Measurements from ENCODE around the gene MOCS2.

MOCS2 gene

GRCh38 chr5:53083927-53084326 is 25.6 kb downstream of the MOCS2 start:
- H3K4me3 ChIP-seq (ENCODE audit: low read depth in 1 of 5, low read length in 5 of 5), result no peak overlapping the region
- no peaks in the 10 kb centered on the region for H3K4me1 ChIP-seq (ENCODE audit: control insufficient read depth in 5 of 5, insufficient read depth in 5 of 5, low read length in 5 of 5)
- no peaks in the 10 kb centered on the region for H3K27me3 ChIP-seq (ENCODE audit: control insufficient read depth in 5 of 5, insufficient read depth in 4 of 5, low read length in 5 of 5)
- H3K27ac ChIP-seq (ENCODE audit: low read depth, low read length), result no peak overlapping the region
- H3K36me3 ChIP-seq (ENCODE audit: control insufficient read depth in 5 of 5, insufficient read depth in 5 of 5, low read length in 5 of 5), result no peaks in the 10 kb centered on the region
- no peak overlapping the region for H3K9ac ChIP-seq (ENCODE audit: low read length in 5 of 5)
- H3K9me3 ChIP-seq (ENCODE audit: control insufficient read depth in 5 of 5, low read length in 5 of 5), result no peaks in the 10 kb centered on the region

GRCh38 chr5:53080271-53080670 is 29.3 kb downstream of the MOCS2 start:
- no peaks in the 10 kb centered on the region for H3K4me1 ChIP-seq (ENCODE audit: control insufficient read depth in 5 of 5, insufficient read depth in 5 of 5, low read length in 5 of 5)
- H3K36me3 ChIP-seq (ENCODE audit: control insufficient read depth in 5 of 5, insufficient read depth in 5 of 5, low read length in 5 of 5), result peaks cover 0 to 5% (median 0%) of the 10 kb centered on the region in 5 donors
- H3K9ac ChIP-seq (ENCODE audit: low read length in 5 of 5), result no peak overlapping the region
- no peaks in the 10 kb centered on the region for H3K27me3 ChIP-seq (ENCODE audit: control insufficient read depth in 5 of 5, insufficient read depth in 4 of 5, low read length in 5 of 5)
- H3K4me3 ChIP-seq (ENCODE audit: low read depth in 1 of 5, low read length in 5 of 5), result no peak overlapping the region
- H3K9me3 ChIP-seq (ENCODE audit: control insufficient read depth in 5 of 5, low read length in 5 of 5), result no peaks in the 10 kb centered on the region
- no peak overlapping the region for H3K27ac ChIP-seq (ENCODE audit: low read depth, low read length)

- Histone ChIP-seq H3K27me3 (ENCODE audit: control insufficient read depth in 5 of 5, insufficient read depth in 4 of 5, low read length in 5 of 5) (peaks cover 0 to 5% (median 0%) of the 10 kb centered on the region in 5 donors), H3K9me3 (ENCODE audit: control insufficient read depth in 5 of 5, low read length in 5 of 5) (no peaks in the 10 kb centered on the region), H3K4me3 (ENCODE audit: low read depth in 1 of 5, low read length in 5 of 5) (no peak overlapping the region), H3K9ac (ENCODE audit: low read length in 5 of 5) (no peak overlapping the region), H3K27ac (ENCODE audit: low read depth, low read length) (no peak overlapping the region), H3K4me1 (ENCODE audit: control insufficient read depth in 5 of 5, insufficient read depth in 5 of 5, low read length in 5 of 5) (no peaks in the 10 kb centered on the region), H3K36me3 (ENCODE audit: control insufficient read depth in 5 of 5, insufficient read depth in 5 of 5, low read length in 5 of 5) (peaks cover 0 to 8% (median 0%) of the 10 kb centered on the region in 5 donors)
These were observed 33.5 kb downstream of the MOCS2 start for GRCh38 chr5:53076014-53076583.

- H3K9ac ChIP-seq (ENCODE audit: low read length in 5 of 5), result no peak overlapping the region
- H3K27me3 ChIP-seq (ENCODE audit: control insufficient read depth in 5 of 5, insufficient read depth in 4 of 5, low read length in 5 of 5), result peaks cover 0 to 5% (median 0%) of the 10 kb centered on the region in 5 donors
- H3K9me3 ChIP-seq (ENCODE audit: control insufficient read depth in 5 of 5, low read length in 5 of 5), result no peaks in the 10 kb centered on the region
- no peaks in the 10 kb centered on the region for H3K4me1 ChIP-seq (ENCODE audit: control insufficient read depth in 5 of 5, insufficient read depth in 5 of 5, low read length in 5 of 5)
- H3K27ac ChIP-seq (ENCODE audit: low read depth, low read length), result no peak overlapping the region
- peaks cover 0 to 8% (median 0%) of the 10 kb centered on the region in 5 donors for H3K36me3 ChIP-seq (ENCODE audit: control insufficient read depth in 5 of 5, insufficient read depth in 5 of 5, low read length in 5 of 5)
- no peak overlapping the region for H3K4me3 ChIP-seq (ENCODE audit: low read depth in 1 of 5, low read length in 5 of 5)
These were observed 36.2 kb downstream of the MOCS2 start for GRCh38 chr5:53073348-53073747.

- H3K4me1 ChIP-seq (ENCODE audit: control insufficient read depth in 5 of 5, insufficient read depth in 5 of 5, low read length in 5 of 5), result no peaks in the 10 kb centered on the region
- peaks cover 0 to 8% (median 0%) of the 10 kb centered on the region in 5 donors for H3K36me3 ChIP-seq (ENCODE audit: control insufficient read depth in 5 of 5, insufficient read depth in 5 of 5, low read length in 5 of 5)
- peaks cover 0 to 5% (median 0%) of the 10 kb centered on the region in 5 donors for H3K27me3 ChIP-seq (ENCODE audit: control insufficient read depth in 5 of 5, insufficient read depth in 4 of 5, low read length in 5 of 5)
- H3K4me3 ChIP-seq (ENCODE audit: low read depth in 1 of 5, low read length in 5 of 5), result no peak overlapping the region
- H3K27ac ChIP-seq (ENCODE audit: low read depth, low read length), result no peak overlapping the region
- H3K9me3 ChIP-seq (ENCODE audit: control insufficient read depth in 5 of 5, low read length in 5 of 5), result no peaks in the 10 kb centered on the region
- H3K9ac ChIP-seq (ENCODE audit: low read length in 5 of 5), result no peak overlapping the region
These were observed 37.8 kb downstream of the MOCS2 start for GRCh38 chr5:53071738-53072137.

- Histone ChIP-seq H3K4me1 (ENCODE audit: control insufficient read depth in 5 of 5, insufficient read depth in 5 of 5, low read length in 5 of 5) (no peaks in the 10 kb centered on the region), H3K4me3 (ENCODE audit: low read depth in 1 of 5, low read length in 5 of 5) (no peak overlapping the region), H3K27me3 (ENCODE audit: control insufficient read depth in 5 of 5, insufficient read depth in 4 of 5, low read length in 5 of 5) (peaks cover 0 to 5% (median 0%) of the 10 kb centered on the region in 5 donors), H3K27ac (ENCODE audit: low read depth, low read length) (no peak overlapping the region), H3K9ac (ENCODE audit: low read length in 5 of 5) (no peak overlapping the region), H3K9me3 (ENCODE audit: control insufficient read depth in 5 of 5, low read length in 5 of 5) (no peaks in the 10 kb centered on the region), H3K36me3 (ENCODE audit: control insufficient read depth in 5 of 5, insufficient read depth in 5 of 5, low read length in 5 of 5) (peaks cover 0 to 8% (median 0%) of the 10 kb centered on the region in 5 donors)
These were observed 38.3 kb downstream of the MOCS2 start for GRCh38 chr5:53071298-53071697.

GRCh38 chr5:53069626-53070025 is 39.9 kb downstream of the MOCS2 start:
- Histone ChIP-seq H3K4me1 (ENCODE audit: control insufficient read depth in 5 of 5, insufficient read depth in 5 of 5, low read length in 5 of 5) (no peaks in the 10 kb centered on the region), H3K9ac (ENCODE audit: low read length in 5 of 5) (no peak overlapping the region), H3K27ac (ENCODE audit: low read depth, low read length) (no peak overlapping the region), H3K27me3 (ENCODE audit: control insufficient read depth in 5 of 5, insufficient read depth in 4 of 5, low read length in 5 of 5) (peaks cover 0 to 5% (median 0%) of the 10 kb centered on the region in 5 donors), H3K4me3 (ENCODE audit: low read depth in 1 of 5, low read length in 5 of 5) (no peak overlapping the region), H3K9me3 (ENCODE audit: control insufficient read depth in 5 of 5, low read length in 5 of 5) (no peaks in the 10 kb centered on the region), H3K36me3 (ENCODE audit: control insufficient read depth in 5 of 5, insufficient read depth in 5 of 5, low read length in 5 of 5) (peaks cover 0 to 3% (median 0%) of the 10 kb centered on the region in 5 donors)

GRCh38 chr5:53068291-53068836 is 41.2 kb downstream of the MOCS2 start:
- no peaks in the 10 kb centered on the region for H3K36me3 ChIP-seq (ENCODE audit: control insufficient read depth in 5 of 5, insufficient read depth in 5 of 5, low read length in 5 of 5)
- peaks cover 0 to 3% (median 0%) of the 10 kb centered on the region in 5 donors for H3K27me3 ChIP-seq (ENCODE audit: control insufficient read depth in 5 of 5, insufficient read depth in 4 of 5, low read length in 5 of 5)
- no peak overlapping the region for H3K9ac ChIP-seq (ENCODE audit: low read length in 5 of 5)
- no peak overlapping the region for H3K4me3 ChIP-seq (ENCODE audit: low read depth in 1 of 5, low read length in 5 of 5)
- H3K9me3 ChIP-seq (ENCODE audit: control insufficient read depth in 5 of 5, low read length in 5 of 5), result no peaks in the 10 kb centered on the region
- H3K4me1 ChIP-seq (ENCODE audit: control insufficient read depth in 5 of 5, insufficient read depth in 5 of 5, low read length in 5 of 5), result no peaks in the 10 kb centered on the region
- no peak overlapping the region for H3K27ac ChIP-seq (ENCODE audit: low read depth, low read length)

GRCh38 chr5:53067641-53068040 is 41.9 kb downstream of the MOCS2 start:
- H3K9me3 ChIP-seq (ENCODE audit: control insufficient read depth in 5 of 5, low read length in 5 of 5), result no peaks in the 10 kb centered on the region
- H3K4me3 ChIP-seq (ENCODE audit: low read depth in 1 of 5, low read length in 5 of 5), result no peak overlapping the region
- H3K27ac ChIP-seq (ENCODE audit: low read depth, low read length), result no peak overlapping the region
- no peaks in the 10 kb centered on the region for H3K27me3 ChIP-seq (ENCODE audit: control insufficient read depth in 5 of 5, insufficient read depth in 4 of 5, low read length in 5 of 5)
- no peaks in the 10 kb centered on the region for H3K4me1 ChIP-seq (ENCODE audit: control insufficient read depth in 5 of 5, insufficient read depth in 5 of 5, low read length in 5 of 5)
- H3K36me3 ChIP-seq (ENCODE audit: control insufficient read depth in 5 of 5, insufficient read depth in 5 of 5, low read length in 5 of 5), result no peaks in the 10 kb centered on the region
- no peak overlapping the region for H3K9ac ChIP-seq (ENCODE audit: low read length in 5 of 5)

- Histone ChIP-seq H3K9ac (ENCODE audit: low read length in 5 of 5) (no peak overlapping the region), H3K27me3 (ENCODE audit: control insufficient read depth in 5 of 5, insufficient read depth in 4 of 5, low read length in 5 of 5) (no peaks in the 10 kb centered on the region), H3K27ac (ENCODE audit: low read depth, low read length) (no peak overlapping the region), H3K4me3 (ENCODE audit: low read depth in 1 of 5, low read length in 5 of 5) (no peak overlapping the region), H3K36me3 (ENCODE audit: control insufficient read depth in 5 of 5, insufficient read depth in 5 of 5, low read length in 5 of 5) (no peaks in the 10 kb centered on the region), H3K4me1 (ENCODE audit: control insufficient read depth in 5 of 5, insufficient read depth in 5 of 5, low read length in 5 of 5) (no peaks in the 10 kb centered on the region), H3K9me3 (ENCODE audit: control insufficient read depth in 5 of 5, low read length in 5 of 5) (no peaks in the 10 kb centered on the region)
These were observed 43.5 kb downstream of the MOCS2 start for GRCh38 chr5:53066088-53066487.

All from subcutaneous abdominal adipose tissue (tissue), 5 donors.